Measurements from ENCODE around the gene HELQ. TPM values are rescaled to one million over a fixed set of nuclear protein-coding genes. Genes with fewer than 3 reads are reported as not detected.
"Not testable (repeated sequence)": the region's sequence is repeated elsewhere in the genome, so short reads cannot be mapped to it uniquely, and the experiment has no call there.

HELQ gene
- 10 to 100 TPM; 13.1 to 18.4 TPM for total RNA-seq
- 10 to 100 TPM; 20.1 to 23.5 (median 22.1) TPM for polyA plus RNA-seq (ENCODE audit: insufficient read length in 6 of 6)
- long read RNA-seq, donor 1, transcript HELQ-206 (2 exons, 574 nt) = major isoform, 7 of 205 reads
- long read RNA-seq, donor 1, transcript HELQ-202 (2 exons, 744 nt) = minor isoform, 5 of 205 reads
- long read RNA-seq, donor 1, partial matches to known transcripts = 51 of 205 reads
- long read RNA-seq, donor 1, other reads (novel, unspliced or antisense) = 142 of 205 reads
- long read RNA-seq, donor 2, transcript HELQ-202 (2 exons, 744 nt) = major isoform, 6 of 15 reads
- long read RNA-seq, donor 2, partial matches to known transcripts = 7 of 15 reads
- long read RNA-seq, donor 2, other reads (novel, unspliced or antisense) = 0 of 15 reads
- long read RNA-seq, donor 3, partial matches to known transcripts = 5 of 11 reads
- long read RNA-seq, donor 3, other reads (novel, unspliced or antisense) = 0 of 11 reads
- long read RNA-seq, donor 4, transcript HELQ-202 (2 exons, 744 nt) = major isoform, 6 of 8 reads
- long read RNA-seq, donor 4, partial matches to known transcripts = 1 of 8 reads
- long read RNA-seq, donor 4, other reads (novel, unspliced or antisense) = 0 of 8 reads
- long read RNA-seq, donor 5, partial matches to known transcripts = 7 of 12 reads
- long read RNA-seq, donor 5, other reads (novel, unspliced or antisense) = 0 of 12 reads
- long read RNA-seq, donor 6, partial matches to known transcripts = 10 of 12 reads
- long read RNA-seq, donor 6, other reads (novel, unspliced or antisense) = 0 of 12 reads
- long read RNA-seq, donor 7, partial matches to known transcripts = 0 of 1 reads
- long read RNA-seq, donor 7, other reads (novel, unspliced or antisense) = 0 of 1 reads
- long read RNA-seq, donor 8, partial matches to known transcripts = 16 of 72 reads
- long read RNA-seq, donor 8, other reads (novel, unspliced or antisense) = 53 of 72 reads
- long read RNA-seq, donor 9 = 0 reads
- long read RNA-seq, donor 10, partial matches to known transcripts = 5 of 8 reads
- long read RNA-seq, donor 10, other reads (novel, unspliced or antisense) = 1 of 8 reads
- long read RNA-seq, donor 11, partial matches to known transcripts = 5 of 9 reads
- long read RNA-seq, donor 11, other reads (novel, unspliced or antisense) = 0 of 9 reads
- long read RNA-seq, donor 12, partial matches to known transcripts = 16 of 107 reads
- long read RNA-seq, donor 12, other reads (novel, unspliced or antisense) = 88 of 107 reads

- peak within 1 kb of the TSS; percentile 64 to 67 for H3K4me3 ChIP-seq
- H3K9me3 ChIP-seq = no peaks in the 10 kb centered on the region
- TF ChIP-seq, protein P1, sequence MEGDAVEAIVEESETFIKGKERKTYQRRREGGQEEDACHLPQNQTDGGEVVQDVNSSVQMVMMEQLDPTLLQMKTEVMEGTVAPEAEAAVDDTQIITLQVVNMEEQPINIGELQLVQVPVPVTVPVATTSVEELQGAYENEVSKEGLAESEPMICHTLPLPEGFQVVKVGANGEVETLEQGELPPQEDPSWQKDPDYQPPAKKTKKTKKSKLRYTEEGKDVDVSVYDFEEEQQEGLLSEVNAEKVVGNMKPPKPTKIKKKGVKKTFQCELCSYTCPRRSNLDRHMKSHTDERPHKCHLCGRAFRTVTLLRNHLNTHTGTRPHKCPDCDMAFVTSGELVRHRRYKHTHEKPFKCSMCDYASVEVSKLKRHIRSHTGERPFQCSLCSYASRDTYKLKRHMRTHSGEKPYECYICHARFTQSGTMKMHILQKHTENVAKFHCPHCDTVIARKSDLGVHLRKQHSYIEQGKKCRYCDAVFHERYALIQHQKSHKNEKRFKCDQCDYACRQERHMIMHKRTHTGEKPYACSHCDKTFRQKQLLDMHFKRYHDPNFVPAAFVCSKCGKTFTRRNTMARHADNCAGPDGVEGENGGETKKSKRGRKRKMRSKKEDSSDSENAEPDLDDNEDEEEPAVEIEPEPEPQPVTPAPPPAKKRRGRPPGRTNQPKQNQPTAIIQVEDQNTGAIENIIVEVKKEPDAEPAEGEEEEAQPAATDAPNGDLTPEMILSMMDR (IDR thresholded peaks at IDR 0.05) = peak in 1 of 2 donors; percentile 14
- peak within 1 kb of the TSS; percentile 95 to 96 for H3K27ac ChIP-seq
- peaks cover 0 to 50% of the 10 kb centered on the region in 2 donors for H3K36me3 ChIP-seq
- no peaks in the 10 kb centered on the region for H3K27me3 ChIP-seq
- DNase-seq (peak; percentile 92 to 99 (median 98)), ATAC-seq (peak; percentile 97)
- H3K4me1 ChIP-seq = peaks cover 6 to 34% of the 10 kb centered on the region in 2 donors
- intact Hi-C loops (cut with DNase I) = no loop called here
Observed at GRCh38 chr4:83455281-83456183, at the start of gene HELQ, which contains the start of gene MRPS18C. TSS of gene HELQ (minus strand) at chr4:83455823. CDS start at chr4:83455693, 130 bp downstream. TSS of gene MRPS18C (plus strand) at chr4:83456058. CDS start at chr4:83456078, 20 bp downstream.

- DNase-seq (peak in 1 of 4 donors; percentile 40), ATAC-seq (peak; percentile 43)
- H3K27ac ChIP-seq = no peak overlapping the region
- intact Hi-C loops (cut with DNase I) = loop anchor here in 1 of 2 donors (5.0 kb wide), 1 partner anchor 137 kb away; no protein-coding TSS in a partner anchor
- no peaks in the 10 kb centered on the region for H3K9me3 ChIP-seq
- H3K27me3 ChIP-seq = no peaks in the 10 kb centered on the region
- no peaks in the 10 kb centered on the region for H3K4me1 ChIP-seq
- no peaks in the 10 kb centered on the region for H3K36me3 ChIP-seq
- H3K4me3 ChIP-seq = no peak overlapping the region
- TF ChIP-seq, protein P1 (IDR thresholded peaks at IDR 0.05) = no peak
Observed at GRCh38 chr4:83504996-83505395, 49.4 kb upstream of the HELQ start.

GRCh38 chr4:83504503-83504902 lies 48.9 kb upstream of the HELQ start:
- H3K4me1 ChIP-seq = no peaks in the 10 kb centered on the region
- TF ChIP-seq, protein P1 (IDR thresholded peaks at IDR 0.05) = no peak
- H3K27ac ChIP-seq = peak overlapping the region in 1 of 2 donors; percentile 26
- H3K27me3 ChIP-seq = no peaks in the 10 kb centered on the region
- H3K9me3 ChIP-seq = no peaks in the 10 kb centered on the region
- DNase-seq = peak in 1 of 4 donors; percentile 9
- peak; percentile 82 for ATAC-seq
- H3K36me3 ChIP-seq = no peaks in the 10 kb centered on the region
- no peak overlapping the region for H3K4me3 ChIP-seq
- intact Hi-C loops (cut with DNase I) = no loop called here

- H3K27me3 ChIP-seq = no peaks in the 10 kb centered on the region
- DNase-seq (no peak), ATAC-seq (peak; percentile 13)
- TF ChIP-seq, protein P1 (IDR thresholded peaks at IDR 0.05) = no peak
- no peaks in the 10 kb centered on the region for H3K9me3 ChIP-seq
- intact Hi-C loops (cut with DNase I) = no loop called here
- H3K27ac ChIP-seq = peak overlapping the region in 1 of 2 donors; percentile 26
- no peaks in the 10 kb centered on the region for H3K36me3 ChIP-seq
- no peak overlapping the region for H3K4me3 ChIP-seq
- no peaks in the 10 kb centered on the region for H3K4me1 ChIP-seq
Observed at GRCh38 chr4:83503974-83504373, 48.4 kb upstream of the HELQ start.

DNA sequence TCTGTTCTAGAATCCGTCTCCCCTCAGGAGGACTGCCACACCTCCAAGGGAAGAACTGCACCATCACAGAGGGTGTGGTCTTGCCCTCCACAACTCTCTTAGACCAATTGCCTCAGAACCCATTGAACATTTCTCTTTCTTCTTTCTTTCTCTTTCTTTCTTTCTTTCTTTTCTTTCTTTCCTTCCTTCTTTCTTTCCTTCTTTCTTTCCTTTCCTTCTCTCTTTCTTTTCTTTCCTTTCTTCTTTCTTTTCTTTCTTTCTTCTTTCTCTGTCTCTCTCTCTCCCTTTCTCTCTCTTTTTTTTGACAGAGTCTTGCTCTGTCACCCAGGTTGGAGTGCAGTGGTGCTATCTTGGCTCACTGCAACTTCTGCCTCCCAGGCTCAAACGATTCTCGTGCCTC lies 46.0 kb upstream of the HELQ start:
- H3K4me3 ChIP-seq; H3K27me3 ChIP-seq; H3K4me1 ChIP-seq; DNase-seq; H3K36me3 ChIP-seq; intact Hi-C loops (cut with DNase I); H3K27ac ChIP-seq; H3K9me3 ChIP-seq; ATAC-seq: not testable (repeated sequence)
